K562 (cell line): ENCODE measurements around the gene GCNT2. TPM values are rescaled to one million over a fixed set of nuclear protein-coding genes. Genes with fewer than 3 reads are reported as not detected.

ENCODE experiments used
- ATAC-seq: fragments of 200-7000 bp; cut with Tn5 transposase; 3 replicates; pipeline ENCODE4 v1.9.1; 2020; ENCODE audit warnings: moderate library complexity
- BruUV-seq: library from RNA; stranded (reverse); fragments of 400-500 nt; replicated peaks from 2 replicates; lab custom pipeline; 2021; lab: Mats Ljungman, UMichigan
- CTCF ChIA-PET: fragments of 300-600 bp; formaldehyde crosslinking; extraction: SDS; loops from one replicate; lab custom pipeline; 2021; ENCODE audit warnings: low intra/inter-chr PET ratio; lab: Yijun Ruan, JAX
- POLR2A ChIA-PET: fragments of 300-600, 350-650 bp; sonication (Branson Sonifier 250); formaldehyde crosslinking; extraction: SDS; loops from one replicate; lab custom pipeline; 2021; ENCODE audit warnings: antibody characterized with exemption, inconsistent platforms; lab: Yijun Ruan, JAX
- DNase-seq, 4 experiments: peaks; one replicate each; pipeline versions ENCODE4 v3.0.0 to v3.0.0-alpha.2; 2011 to 2018; ENCODE audit warnings: low spot score in 3 of 4, mixed read lengths in 3 of 4; ENCODE audit errors: extremely low read depth in 1 of 4
- FAIRE-seq: peaks from 2 replicates; lab custom pipeline; 2011; peaks lifted over from hg19 to GRCh38; lab: Jason Lieb, UNC
- H2AFZ ChIP-seq: 2 replicates; pipeline ENCODE4 v1.6.0; 2011; ENCODE audit warnings: low read depth, low read length, control low read depth, inconsistent platforms
- H3K27ac ChIP-seq: fragments of 200-600 bp; 3 replicates; pipeline ENCODE4 v1.8.0; 2011; ENCODE audit warnings: low read depth, mild to moderate bottlenecking, control low read depth, inconsistent platforms, low read length, moderate library complexity, mixed read lengths; ENCODE audit errors: extremely low read depth
- H3K27me3 ChIP-seq, 2 experiments: fragments of 300-600 bp in 1 of 2; 2 replicates in 1 of 2; 3 replicates in 1 of 2; pipeline versions ENCODE4 v1.6.0 to v1.8.0; 2011; ENCODE audit warnings: inconsistent platforms in 2 of 2, low read length in 2 of 2, mild to moderate bottlenecking in 1 of 2, mixed read lengths in 1 of 2, moderate library complexity in 1 of 2; ENCODE audit not compliant: control insufficient read depth in 2 of 2, insufficient read depth in 2 of 2
- H3K36me3 ChIP-seq: fragments of 300-600 bp; 3 replicates; pipeline ENCODE4 v1.8.0; 2011; ENCODE audit warnings: mild to moderate bottlenecking, low read length, inconsistent platforms; ENCODE audit not compliant: control insufficient read depth, insufficient read depth
- H3K4me1 ChIP-seq, 2 experiments: fragments of 200-600 bp in 1 of 2; replicated peaks in 1 of 2; 2 replicates in 1 of 2; 3 replicates in 1 of 2; pipeline versions ENCODE4 v1.5.1 to v1.8.0; 2011; ENCODE audit warnings: inconsistent platforms in 2 of 2, low read length in 2 of 2, mild to moderate bottlenecking in 1 of 2, mixed read lengths in 1 of 2, moderate library complexity in 1 of 2; ENCODE audit not compliant: control insufficient read depth in 2 of 2, insufficient read depth in 2 of 2
- H3K4me2 ChIP-seq: 2 replicates; pipeline ENCODE4 v1.6.1; 2011; ENCODE audit warnings: low read length, control low read depth, inconsistent platforms, mixed read lengths; ENCODE audit not compliant: insufficient read depth
- H3K4me3 ChIP-seq: fragments of 200-600 bp; sonication (generic), shearing (Covaris generic); 2 replicates; pipeline ENCODE4 v1.5.1; 2016; ENCODE audit warnings: control low read depth, inconsistent platforms
- H3K79me2 ChIP-seq: fragments of 200-600 bp; 3 replicates; pipeline ENCODE4 v1.8.0; 2011; ENCODE audit warnings: low read length, inconsistent platforms; ENCODE audit not compliant: control insufficient read depth, insufficient read depth
- H3K9ac ChIP-seq, 2 experiments: 2 replicates each; pipeline versions ENCODE4 v1.6.0 to v1.6.1; 2011; ENCODE audit warnings: low read depth in 2 of 2, low read length in 2 of 2, control low read depth in 1 of 2, inconsistent platforms in 1 of 2, mild to moderate bottlenecking in 1 of 2, mixed read lengths in 1 of 2; ENCODE audit not compliant: insufficient read depth in 1 of 2
- H3K9me1 ChIP-seq: one replicate; pipeline ENCODE4 v1.6.0; 2011; ENCODE audit warnings: inconsistent platforms, mild to moderate bottlenecking, low read length, moderate library complexity; ENCODE audit not compliant: control insufficient read depth, insufficient read depth
- H3K9me3 ChIP-seq: replicated peaks from 2 replicates; pipeline ENCODE4 v1.5.1; 2011; ENCODE audit warnings: low read depth, low read length, inconsistent platforms; ENCODE audit not compliant: control insufficient read depth, insufficient read depth
- H4K20me1 ChIP-seq: replicated peaks from 2 replicates; pipeline ENCODE4 v1.6.1; 2011; ENCODE audit warnings: low read length, inconsistent platforms, mixed read lengths; ENCODE audit not compliant: control insufficient read depth, insufficient read depth
- AFF4 ChIP-seq: sonication (generic); formaldehyde crosslinking; IDR thresholded peaks from 2 replicates; pipeline ENCODE4 v1.8.0; 2023; ENCODE audit warnings: mild to moderate bottlenecking, missing genetic modification reagents
- ATF2 ChIP-seq: sonication (generic); formaldehyde crosslinking; IDR thresholded peaks from 2 replicates; pipeline ENCODE4 v1.8.1; 2022; ENCODE audit warnings: missing genetic modification reagents
- BMI1 ChIP-seq: fragments of 150-350 bp; IDR thresholded peaks from 2 replicates; pipeline ENCODE4 v1.6.1; 2014; ENCODE audit warnings: low read length
- E2F8 ChIP-seq: fragments of 450-650 bp; IDR thresholded peaks from 2 replicates; pipeline ENCODE4 v1.7.1; 2018; ENCODE audit warnings: mild to moderate bottlenecking, low read depth; ENCODE audit not compliant: partially characterized antibody
- EGR1 ChIP-seq: fragments of 450-650 bp; conservative IDR thresholded peaks from 2 replicates; pipeline ENCODE4 v1.6.1; 2017; ENCODE audit warnings: mild to moderate bottlenecking
- HDAC1 ChIP-seq, 2 experiments: fragments of 450-650 bp; IDR thresholded peaks; 2 replicates each; pipeline ENCODE4 v1.6.1; 2016 to 2017; ENCODE audit warnings: inconsistent platforms in 1 of 2, mild to moderate bottlenecking in 1 of 2, moderate library complexity in 1 of 2
- HOXB6 ChIP-seq: fragments of 250-450 bp; sonication (Bioruptor Pico); IDR thresholded peaks from 2 replicates; pipeline ENCODE4 v1.5.1; 2022; ENCODE audit warnings: mild to moderate bottlenecking, borderline replicate concordance
- MCM5 ChIP-seq: fragments of 450-650 bp; IDR thresholded peaks from 2 replicates; pipeline ENCODE4 v1.6.1; 2016; ENCODE audit warnings: low read depth
- PATZ1 ChIP-seq: fragments of 250-450 bp; sonication (Bioruptor Pico); IDR thresholded peaks from 2 replicates; pipeline ENCODE4 v1.5.0; 2020; ENCODE audit warnings: mild to moderate bottlenecking, borderline replicate concordance
- SRSF9 ChIP-seq: fragments of 200-400 bp; formaldehyde crosslinking; IDR thresholded peaks from 2 replicates; pipeline ENCODE4 v1.6.1; 2017; ENCODE audit warnings: low read depth, low read length, borderline replicate concordance
- TFAM ChIP-seq: fragments of 250-450 bp; sonication (Bioruptor Pico); conservative IDR thresholded peaks from 2 replicates; pipeline ENCODE4 v1.5.0; 2021; ENCODE audit warnings: mild to moderate bottlenecking, moderate library complexity
- ZFP1 ChIP-seq: fragments of 450-650 bp; formaldehyde crosslinking; IDR thresholded peaks from 2 replicates; pipeline ENCODE4 v1.4.0; 2020; ENCODE audit warnings: mild to moderate bottlenecking, mixed read lengths
- ZNF436 ChIP-seq: fragments of 250-450, 450-650 bp; sonication (Bioruptor Pico); formaldehyde crosslinking; IDR thresholded peaks from 2 replicates; pipeline ENCODE4 v1.7.0; 2020; ENCODE audit warnings: mild to moderate bottlenecking
- WGBS: fragments of 100-300 bp; shearing (Covaris generic); methylation state at CpG from one replicate; pipeline ENCODE4 v1.1.6; 2016; ENCODE audit warnings: low coverage, mixed read lengths; ENCODE audit not compliant: insufficient coverage; ENCODE audit errors: missing lambda C conversion rate; 5-methylcytosine and 5-hydroxymethylcytosine counted together
- in situ Hi-C: fragments of 300-500 bp; cut with MboI; formaldehyde crosslinking; loops from 4 replicates; pipeline ENCODE4 v1.15.0; 2018; ENCODE audit warnings: inconsistent platforms, mixed read lengths
- intact Hi-C: fragments of 100-400 bp; cut with micrococcal nuclease; formaldehyde crosslinking; loops from 2 replicates; pipeline ENCODE4 v1.14.2; 2022
- polyA plus RNA-seq, 8 experiments: library from polyadenylated mRNA; depleted of rRNA in 4 of 8; stranded (reverse) in 5 of 8; unstranded in 3 of 8; fragments of >200 nt; fragmentation: Nextera tagmentation in 2 of 8; fragmentation: Illumina TruSeq in 1 of 8; extraction: Ambion mirVana in 2 of 8; extraction: Trizol in 1 of 8; gene quantifications; 2 replicates each; pipeline versions ENCODE4 v1.2.1 to v1.2.3, GENCODE V29; 2011 to 2014; ENCODE audit warnings: inconsistent platforms in 1 of 8, missing spikeins in 1 of 8
- total RNA-seq, 7 experiments: library from RNA; depleted of rRNA in 6 of 7; stranded (reverse); fragments of >200 nt in 6 of 7; fragmentation: Illumina TruSeq in 2 of 7; extraction: Trizol in 2 of 7; gene quantifications; 2 replicates each; pipeline versions ENCODE4 v1.2.1 to v1.2.3, GENCODE V29; 2011 to 2021; ENCODE audit warnings: low replicate concordance in 1 of 7

Gene GCNT2
- total and polyA plus RNA-seq, 9 of the 15 experiments (the other 6 are each of a cell fraction or from before 2014, with no cell fraction given), result 0.78 to 2.6 (median 1.6) TPM

GRCh38 chr6:10678456-10678855, 157.3 kb downstream of the GCNT2 start:
- POLR2A ChIA-PET, result interaction anchor here (1.0 kb wide), 1 partner anchor 19 kb away, joined by 3 read pairs; no protein-coding TSS in a partner anchor
- TF ChIP-seq ZNF436 (no peak), BMI1 (no peak), MCM5 (no peak), SRSF9 (no peak), E2F8 (no peak), PATZ1 (CRISPR knock-in tag) (no peak), HDAC1 (IDR thresholded peaks at IDR 0.05) (no peak), EGR1 (no peak), ZFP1 (CRISPR knock-in tag) (no peak), TFAM (no peak), HOXB6 (CRISPR knock-in tag) (no peak), ATF2 (CRISPR knock-in tag) (no peak), AFF4 (CRISPR knock-in tag) (no peak)
- no TSS peak for BruUV-seq

More at GRCh38 chr6:10678456-10678855, 157.3 kb downstream of the GCNT2 start:
- Histone ChIP-seq H3K4me2 (no peak overlapping the region), H3K9ac (no peak overlapping the region), H3K36me3 (no peaks in the 10 kb centered on the region), H3K79me2 (no peaks in the 10 kb centered on the region), H2AFZ (no peak overlapping the region), H3K27ac (no peak overlapping the region), H3K27me3 (no peaks in the 10 kb centered on the region), H4K20me1 (no peaks in the 10 kb centered on the region), H3K9me1 (no peaks in the 10 kb centered on the region), H3K4me1 (peaks cover 2 to 16% of the 10 kb centered on the region in 2 experiments; a peak in 3 of 5 replicates), H3K9me3 (no peaks in the 10 kb centered on the region), H3K4me3 (no peak overlapping the region)
- FAIRE-seq, result no peak
- CTCF ChIA-PET, result no interaction called here
- no peak for ATAC-seq
- 76% methylated on average over 4 of the region's 4 CpGs for WGBS
- no peak for DNase-seq
- intact Hi-C loops (no loop called here), in situ Hi-C loops (no loop called here)
